IMR-90 (cell line): Measurements from ENCODE around the gene NTM. TPM values are rescaled to one million over a fixed set of nuclear protein-coding genes. Genes with fewer than 3 reads are reported as not detected.

ENCODE experiments used
- ATAC-seq: fragments of 200-7000 bp; cut with Tn5 transposase; 2 replicates; pipeline ENCODE4 v1.9.1; 2020; ENCODE audit warnings: low read depth, mild to moderate bottlenecking, moderate library complexity
- BruUV-seq: library from RNA; stranded (reverse); fragments of 400-500 nt; replicated peaks from 2 replicates; lab custom pipeline; 2021; lab: Mats Ljungman, UMichigan
- CTCF ChIA-PET: fragments of 300-600 bp; formaldehyde crosslinking; extraction: SDS; loops from one replicate; lab custom pipeline; 2021; ENCODE audit warnings: antibody characterized with exemption; lab: Yijun Ruan, JAX
- POLR2A ChIA-PET: fragments of 300-600 bp; sonication (Branson Sonifier 250); formaldehyde crosslinking; loops from one replicate; lab custom pipeline; 2022; ENCODE audit warnings: antibody characterized with exemption; ENCODE audit not compliant: unreplicated experiment; lab: Charles Lee
- DNase-seq: peaks from one replicate; pipeline ENCODE4 v3.0.0; 2013
- H2AFZ ChIP-seq: replicated peaks from 2 replicates; pipeline ENCODE3; 2013; ENCODE audit warnings: low read length, mild to moderate bottlenecking; ENCODE audit not compliant: poor library complexity
- H2AK5ac ChIP-seq: 2 replicates; pipeline ENCODE4 v1.6.1; 2013; ENCODE audit warnings: low read depth, low read length, inconsistent platforms
- H2AK9ac ChIP-seq: replicated peaks from 2 replicates; pipeline ENCODE3; 2013; ENCODE audit warnings: mild to moderate bottlenecking, low read depth, low read length, moderate library complexity; ENCODE audit not compliant: poor library complexity
- H2BK120ac ChIP-seq: 2 replicates; pipeline ENCODE4 v1.6.1; 2013; ENCODE audit warnings: low read depth, low read length, inconsistent platforms
- H2BK15ac ChIP-seq: 3 replicates; pipeline ENCODE4 v1.6.1; 2013; ENCODE audit warnings: low read depth, low read length, inconsistent platforms
- H2BK20ac ChIP-seq: 2 replicates; pipeline ENCODE4 v1.6.1; 2013; ENCODE audit warnings: low read depth, mild to moderate bottlenecking, inconsistent platforms, low read length, moderate library complexity
- H2BK5ac ChIP-seq: 2 replicates; pipeline ENCODE4 v1.6.1; 2013; ENCODE audit warnings: mild to moderate bottlenecking, low read depth, low read length, inconsistent platforms; ENCODE audit not compliant: poor library complexity, severe bottlenecking
- H3K14ac ChIP-seq: replicated peaks from 2 replicates; pipeline ENCODE4 v1.6.1; 2013; ENCODE audit warnings: low read depth, low read length, inconsistent platforms
- H3K18ac ChIP-seq: 2 replicates; pipeline ENCODE4 v1.6.1; 2013; ENCODE audit warnings: low read depth, low read length, control low read depth
- H3K23ac ChIP-seq: 2 replicates; pipeline ENCODE4 v1.6.1; 2013; ENCODE audit warnings: low read depth, low read length, inconsistent platforms
- H3K27ac ChIP-seq: 2 replicates; pipeline ENCODE4 v1.5.1; 2013; ENCODE audit warnings: mild to moderate bottlenecking, control low read depth, low read length; ENCODE audit not compliant: insufficient read depth
- H3K27me3 ChIP-seq: 2 replicates; pipeline ENCODE4 v1.6.1; 2013; ENCODE audit warnings: low read length; ENCODE audit not compliant: control insufficient read depth, insufficient read depth
- H3K36me3 ChIP-seq: 2 replicates; pipeline ENCODE4 v1.6.1; 2013; ENCODE audit warnings: low read length, mixed read lengths; ENCODE audit not compliant: control insufficient read depth, insufficient read depth
- H3K4ac ChIP-seq: 2 replicates; pipeline ENCODE4 v1.6.1; 2013; ENCODE audit warnings: low read depth, low read length, inconsistent platforms
- H3K4me1 ChIP-seq: 2 replicates; pipeline ENCODE4 v1.6.1; 2013; ENCODE audit warnings: low read length, mixed read lengths; ENCODE audit not compliant: control insufficient read depth, insufficient read depth
- H3K4me2 ChIP-seq: 2 replicates; pipeline ENCODE4 v1.6.1; 2013; ENCODE audit warnings: low read depth, mild to moderate bottlenecking, control low read depth, low read length, moderate library complexity
- H3K4me3 ChIP-seq: 2 replicates; pipeline ENCODE4 v1.5.1; 2013; ENCODE audit warnings: low read depth, mild to moderate bottlenecking, control low read depth, low read length, moderate library complexity; ENCODE audit not compliant: insufficient read depth
- H3K56ac ChIP-seq: 2 replicates; pipeline ENCODE4 v1.6.1; 2013; ENCODE audit warnings: low read length, inconsistent platforms; ENCODE audit not compliant: insufficient read depth; ENCODE audit errors: extremely low read depth
- H3K79me1 ChIP-seq, 2 experiments: 2 replicates each; pipeline ENCODE4 v1.6.1; 2013; ENCODE audit warnings: low read length in 2 of 2, inconsistent platforms in 1 of 2, low read depth in 1 of 2
- H3K9ac ChIP-seq: 2 replicates; pipeline ENCODE4 v1.6.1; 2013; ENCODE audit warnings: low read depth, low read length, control low read depth
- H3K9me1 ChIP-seq: 2 replicates; pipeline ENCODE4 v1.6.1; 2013; ENCODE audit warnings: low read length, inconsistent platforms; ENCODE audit not compliant: insufficient read depth
- H3K9me3 ChIP-seq: 2 replicates; pipeline ENCODE4 v1.6.1; 2013; ENCODE audit warnings: low read length; ENCODE audit not compliant: control insufficient read depth, insufficient read depth
- H4K20me1 ChIP-seq: 2 replicates; pipeline ENCODE4 v1.6.1; 2013; ENCODE audit warnings: low read length, inconsistent platforms; ENCODE audit not compliant: insufficient read depth
- H4K5ac ChIP-seq: 2 replicates; pipeline ENCODE4 v1.6.1; 2013; ENCODE audit warnings: mild to moderate bottlenecking, low read depth, low read length, control low read depth
- H4K8ac ChIP-seq, 2 experiments: 2 replicates each; pipeline ENCODE4 v1.6.1; 2013; ENCODE audit warnings: low read depth in 2 of 2, low read length in 2 of 2, control low read depth in 1 of 2, inconsistent platforms in 1 of 2
- H4K91ac ChIP-seq: 2 replicates; pipeline ENCODE4 v1.6.1; 2013; ENCODE audit warnings: low read depth, low read length, inconsistent platforms; ENCODE audit not compliant: insufficient read depth
- CTCF ChIP-seq: conservative IDR thresholded peaks from 2 replicates; pipeline ENCODE4 v1.5.1; 2012; ENCODE audit warnings: mild to moderate bottlenecking, low read depth, low read length, improper control_type of control experiment
- MXI1 ChIP-seq: IDR thresholded peaks from 2 replicates; pipeline ENCODE4 v1.6.1; 2012; ENCODE audit warnings: low read depth, mild to moderate bottlenecking, low read length, moderate library complexity, borderline replicate concordance
- WGBS, 2 experiments: methylation state at CpG; one replicate each; pipeline versions ENCODE4 v1.1.5 to v1.1.7; 2013; ENCODE audit warnings: missing lambda C conversion rate in 2 of 2; ENCODE audit not compliant: insufficient read length in 1 of 2; ENCODE audit errors: extremely low coverage in 2 of 2; 5-methylcytosine and 5-hydroxymethylcytosine counted together
- dilution Hi-C: fragments of 300-500 bp; cut with HindIII; formaldehyde crosslinking; loops from one replicate; pipeline ENCODE4 v1.14.3; 2018; ENCODE audit warnings: low sequenced_read_pairs; ENCODE audit not compliant: unreplicated experiment
- in situ Hi-C: fragments of 300-500 bp; cut with MboI; formaldehyde crosslinking; loops from 3 replicates; pipeline ENCODE4 v1.14.3; 2019; ENCODE audit warnings: low sequenced_read_pairs, inconsistent platforms, mixed read lengths
- intact Hi-C: fragments of 100-400 bp; cut with micrococcal nuclease; formaldehyde crosslinking; loops from 2 replicates; pipeline ENCODE4 v1.10.0; 2022
- polyA plus RNA-seq, 3 experiments: library from polyadenylated mRNA; depleted of rRNA; stranded (reverse); fragments of >200 nt; gene quantifications; 2 replicates each; pipeline ENCODE4 v1.2.3, GENCODE V29; 2012; ENCODE audit warnings: low replicate concordance in 1 of 3
- total RNA-seq: library from RNA; depleted of rRNA; stranded (reverse); fragments of >200 nt; gene quantifications from 2 replicates; pipeline ENCODE4 v1.2.3, GENCODE V29; 2012

Gene NTM
- total and polyA plus RNA-seq, 2 of the 4 experiments (the other 2 are of a cell fraction), result 19.5 to 25.5 TPM

- TF ChIP-seq CTCF (no peak), MXI1 (no peak)
- H3K4me2 ChIP-seq, result no peak overlapping the region
- 50% methylated on average over 1 of the region's 4 CpGs; no CpG with 5 or more reads in 1 of the 2 experiments for WGBS, 2 experiments
- H3K18ac ChIP-seq, result no peak overlapping the region
- H4K20me1 ChIP-seq, result no peaks in the 10 kb centered on the region
- no peaks in the 10 kb centered on the region for H3K9me1 ChIP-seq
- no peaks in the 10 kb centered on the region for H3K27me3 ChIP-seq
- no peak overlapping the region for H3K56ac ChIP-seq
- ChIA-PET CTCF (no interaction called here), POLR2A (no interaction called here)
- no peaks in the 10 kb centered on the region for H3K36me3 ChIP-seq
- no peak overlapping the region for H3K4ac ChIP-seq
- H2AK5ac ChIP-seq, result no peak overlapping the region
- H3K23ac ChIP-seq, result no peak overlapping the region
- H2BK15ac ChIP-seq, result no peak overlapping the region
- no peak overlapping the region for H3K27ac ChIP-seq
- H2BK120ac ChIP-seq, result no peak overlapping the region
- H3K9ac ChIP-seq, result no peak overlapping the region
- H3K9me3 ChIP-seq, result no peaks in the 10 kb centered on the region
- no peaks in the 10 kb centered on the region; a peak in 2 of 4 replicates for H3K79me1 ChIP-seq
- H3K4me3 ChIP-seq, result no peak overlapping the region
- H4K8ac ChIP-seq, result no peak overlapping the region
- H4K91ac ChIP-seq, result no peak overlapping the region
- H4K5ac ChIP-seq, result no peak overlapping the region
- ATAC-seq (no peak), DNase-seq (no peak)
- no peak overlapping the region for H3K14ac ChIP-seq
- dilution Hi-C loops (no loop called here), intact Hi-C loops (loop anchor here (10.0 kb wide), 1 partner anchor 599 kb away; no protein-coding TSS in a partner anchor), in situ Hi-C loops (no loop called here)
- no peak overlapping the region for H2BK20ac ChIP-seq
- H2AFZ ChIP-seq, result no peak overlapping the region
- H3K4me1 ChIP-seq, result no peaks in the 10 kb centered on the region
- H2AK9ac ChIP-seq, result no peak overlapping the region
- H2BK5ac ChIP-seq, result no peak overlapping the region
- BruUV-seq, result no TSS peak
Measured at GRCh38 chr11:132293586-132293985, 923.2 kb downstream of the NTM start.
